HepG2 (cell line): ENCODE data around the gene DENND1C. TPM values are rescaled to one million over a fixed set of nuclear protein-coding genes. Genes with fewer than 3 reads are reported as not detected.

Source experiments
- ATAC-seq: fragments of 200-7000 bp; cut with Tn5 transposase; 3 replicates; pipeline ENCODE4 v1.9.1; 2020; ENCODE audit warnings: mild to moderate bottlenecking, moderate library complexity
- BruUV-seq: library from RNA; stranded (reverse); fragments of 400-500 nt; replicated peaks from 2 replicates; lab custom pipeline; 2021; lab: Mats Ljungman, UMichigan
- CTCF ChIA-PET: fragments of 300-600 bp; formaldehyde crosslinking; extraction: SDS; loops from one replicate; lab custom pipeline; 2021; ENCODE audit warnings: low total read pairs, inconsistent platforms, low intra/inter-chr PET ratio; lab: Yijun Ruan, JAX
- POLR2A ChIA-PET: fragments of 350-600 bp; sonication (Branson Sonifier 250); formaldehyde crosslinking; loops from one replicate; lab custom pipeline; 2020; ENCODE audit warnings: antibody characterized with exemption, inconsistent platforms; lab: Yijun Ruan, JAX
- DNase-seq: peaks from one replicate; pipeline ENCODE4 v3.0.0-alpha.2; 2015; ENCODE audit warnings: low spot score
- FAIRE-seq: peaks from 3 replicates; lab custom pipeline; 2011; peaks lifted over from hg19 to GRCh38; lab: Jason Lieb, UNC
- H2AFZ ChIP-seq: one replicate; pipeline ENCODE4 v1.6.1; 2011; ENCODE audit warnings: low read length, inconsistent platforms
- H3K27ac ChIP-seq: fragments of 300-600 bp; 3 replicates; pipeline ENCODE4 v1.8.0; 2011; ENCODE audit warnings: mixed run types, mild to moderate bottlenecking, mixed read lengths, low read length, inconsistent platforms; ENCODE audit not compliant: insufficient read depth; ENCODE audit errors: extremely low read length
- H3K27me3 ChIP-seq, 2 experiments: fragments of 200-600 bp in 1 of 2; 2 replicates in 1 of 2; 3 replicates in 1 of 2; pipeline versions ENCODE4 v1.6.0 to v1.8.0; 2011; ENCODE audit warnings: low read length in 2 of 2, mild to moderate bottlenecking in 2 of 2, moderate library complexity in 2 of 2, inconsistent platforms in 1 of 2; ENCODE audit not compliant: insufficient read depth in 2 of 2, control insufficient read depth in 1 of 2
- H3K36me3 ChIP-seq, 2 experiments: fragments of 200-600 bp in 1 of 2; replicated peaks in 1 of 2; 2 replicates in 1 of 2; 3 replicates in 1 of 2; pipeline versions ENCODE4 v1.5.1 to v1.8.0; 2011; ENCODE audit warnings: low read length in 2 of 2, inconsistent platforms in 1 of 2; ENCODE audit not compliant: insufficient read depth in 2 of 2, control insufficient read depth in 1 of 2
- H3K4me1 ChIP-seq: 2 replicates; pipeline ENCODE4 v1.5.1; 2012; ENCODE audit warnings: low read length, inconsistent platforms; ENCODE audit not compliant: insufficient read depth
- H3K4me2 ChIP-seq: 2 replicates; pipeline ENCODE4 v1.6.0; 2011; ENCODE audit warnings: low read depth, low read length, inconsistent platforms
- H3K4me3 ChIP-seq, 3 experiments: fragments of 200-600 bp in 1 of 3; sonication (generic), shearing (Covaris generic) in 1 of 3; replicated peaks in 1 of 3; 2 replicates each; pipeline ENCODE4 v1.5.1; 2011 to 2016; ENCODE audit warnings: low read length in 3 of 3, inconsistent platforms in 2 of 3, low read depth in 2 of 3, mild to moderate bottlenecking in 2 of 3, control low read depth in 1 of 3, mixed read lengths in 1 of 3; ENCODE audit not compliant: insufficient read depth in 1 of 3
- H3K79me2 ChIP-seq: one replicate; pipeline ENCODE4 v1.6.1; 2011; ENCODE audit warnings: low read length, inconsistent platforms; ENCODE audit not compliant: insufficient read depth
- H3K9ac ChIP-seq: 2 replicates; pipeline ENCODE4 v1.6.0; 2011; ENCODE audit warnings: mild to moderate bottlenecking, low read depth, low read length, inconsistent platforms; ENCODE audit not compliant: insufficient read depth
- H3K9me3 ChIP-seq: 2 replicates; pipeline ENCODE4 v1.5.1; 2012; ENCODE audit warnings: mild to moderate bottlenecking, low read length
- H4K20me1 ChIP-seq: 2 replicates; pipeline ENCODE4 v1.6.0; 2011; ENCODE audit warnings: inconsistent platforms, mild to moderate bottlenecking, low read length, moderate library complexity; ENCODE audit not compliant: insufficient read depth
- AGO2 ChIP-seq: fragments of 200-400 bp; formaldehyde crosslinking; optimal IDR thresholded peaks from 2 replicates; pipeline ENCODE3; 2017; ENCODE audit warnings: mild to moderate bottlenecking, low read depth, low read length, moderate library complexity
- E2F1 ChIP-seq: sonication (generic); formaldehyde crosslinking; IDR thresholded peaks from 2 replicates; pipeline ENCODE4 v1.5.0; 2020; ENCODE audit warnings: missing genetic modification reagents
- MAZ ChIP-seq, 2 experiments: sonication (generic) in 1 of 2; formaldehyde crosslinking in 1 of 2; IDR thresholded peaks; 2 replicates each; pipeline versions ENCODE4 v1.5.0 to v1.6.1; 2012 to 2020; ENCODE audit warnings: low read depth in 2 of 2, mild to moderate bottlenecking in 2 of 2, borderline replicate concordance in 1 of 2, improper control_type of control experiment in 1 of 2, low read length in 1 of 2, missing genetic modification reagents in 1 of 2, moderate library complexity in 1 of 2
- MED8 ChIP-seq: sonication (generic); formaldehyde crosslinking; IDR thresholded peaks from 2 replicates; pipeline ENCODE4 v1.8.1; 2023; ENCODE audit warnings: mild to moderate bottlenecking, missing genetic modification reagents; ENCODE audit not compliant: insufficient replicate concordance
- MYC ChIP-seq: sonication (generic); formaldehyde crosslinking; IDR thresholded peaks from 2 replicates; pipeline ENCODE4 v1.9.0; 2021; ENCODE audit warnings: missing genetic modification reagents, borderline replicate concordance
- NFKBIZ ChIP-seq: IDR thresholded peaks from 2 replicates; pipeline ENCODE4 v1.6.1; 2018; ENCODE audit warnings: missing genetic modification reagents, missing compliant biosample characterization
- RBFOX2 ChIP-seq: fragments of 200-400 bp; formaldehyde crosslinking; IDR thresholded peaks from 2 replicates; pipeline ENCODE4 v1.6.1; 2017; ENCODE audit warnings: low read depth, mild to moderate bottlenecking, low read length
- SRSF1 ChIP-seq: fragments of 200-400 bp; formaldehyde crosslinking; optimal IDR thresholded peaks from 2 replicates; pipeline ENCODE3; 2017; ENCODE audit warnings: mild to moderate bottlenecking, low read depth, low read length, moderate library complexity
- ZBTB42 ChIP-seq: sonication (generic); formaldehyde crosslinking; IDR thresholded peaks from 2 replicates; pipeline ENCODE4 v1.5.0; 2020; ENCODE audit warnings: mild to moderate bottlenecking, missing genetic modification reagents
- ZNF124 ChIP-seq: sonication (generic); formaldehyde crosslinking; IDR thresholded peaks from 2 replicates; pipeline ENCODE4 v1.4.0; 2020; ENCODE audit warnings: missing genetic modification reagents
- ZNF142 ChIP-seq: sonication (generic); formaldehyde crosslinking; IDR thresholded peaks from 2 replicates; pipeline ENCODE4 v1.4.0; 2020; ENCODE audit warnings: missing genetic modification reagents
- ZNF556 ChIP-seq: sonication (generic); formaldehyde crosslinking; IDR thresholded peaks from 2 replicates; pipeline ENCODE4 v1.4.0; 2020; ENCODE audit warnings: mild to moderate bottlenecking, missing genetic modification reagents, borderline replicate concordance
- ZNF605 ChIP-seq: sonication (generic); formaldehyde crosslinking; IDR thresholded peaks from 2 replicates; pipeline ENCODE4 v1.8.0; 2022; ENCODE audit warnings: mild to moderate bottlenecking, missing genetic modification reagents
- ZNF672 ChIP-seq: sonication (generic); formaldehyde crosslinking; IDR thresholded peaks from 2 replicates; pipeline ENCODE4 v1.8.1; 2022; ENCODE audit warnings: missing genetic modification reagents
- WGBS: methylation state at CpG from one replicate; pipeline ENCODE4 v1.1.6; 2017; ENCODE audit warnings: low lambda C conversion rate; 5-methylcytosine and 5-hydroxymethylcytosine counted together
- in situ Hi-C: cut with HindIII; loops from 2 replicates; pipeline ENCODE4 v1.10.0; 2017; ENCODE audit warnings: low pct_unique_long_range_greater_than_20kb; ENCODE audit not compliant: extremely low pct_ligation_motif_present
- intact Hi-C: fragments of 100-400 bp; cut with micrococcal nuclease; formaldehyde crosslinking; loops from one replicate; pipeline ENCODE4 v1.10.0; 2022; ENCODE audit not compliant: unreplicated experiment
- polyA plus RNA-seq, 8 experiments: library from polyadenylated mRNA; depleted of rRNA in 3 of 8; stranded (reverse) in 7 of 8; unstranded in 1 of 8; fragments of >200 nt; fragmentation: Illumina TruSeq in 4 of 8; extraction: Trizol in 4 of 8; gene quantifications; 2 replicates each; pipeline versions ENCODE4 v1.2.1 to v1.2.3, GENCODE V29; 2011 to 2016; ENCODE audit warnings: low read depth in 4 of 8, missing spikeins in 1 of 8, mixed read lengths in 1 of 8; ENCODE audit not compliant: insufficient read depth in 1 of 8
- total RNA-seq, 5 experiments: library from RNA; depleted of rRNA; stranded (reverse); fragments of >200 nt; fragmentation: Illumina TruSeq; extraction: Trizol; gene quantifications; 2 replicates each; pipeline ENCODE4 v1.2.3, GENCODE V29; 2016; ENCODE audit warnings: low read depth in 1 of 5

Gene DENND1C
- total and polyA plus RNA-seq, 2 of the 13 experiments (the other 11 are each of a cell fraction or from before 2014, with no cell fraction given): 0.04 to 0.73 TPM

GRCh38 chr19:6418562-6418932, 63.0 kb downstream of the DENND1C start:
- Histone ChIP-seq H3K27ac (no peak overlapping the region), H3K9ac (no peak overlapping the region), H3K4me2 (no peak overlapping the region), H2AFZ (no peak overlapping the region), H3K4me3 (no peak overlapping the region), H3K27me3 (no peaks in the 10 kb centered on the region; a peak in 1 of 5 replicates), H3K4me1 (peaks cover 19% of the 10 kb centered on the region), H3K36me3 (peaks cover 47 to 88% of the 10 kb centered on the region in 2 experiments), H4K20me1 (peaks cover 45% of the 10 kb centered on the region), H3K79me2 (peaks cover 47% of the 10 kb centered on the region), H3K9me3 (no peaks in the 10 kb centered on the region)
- DNase-seq: no peak
- in situ Hi-C loops (no loop called here), intact Hi-C loops (no loop called here)
- FAIRE-seq: no peak
- CTCF ChIA-PET: no interaction called here
- BruUV-seq: no TSS peak
- 99% methylated on average over 10 of the region's 19 CpGs for WGBS
- TF ChIP-seq ZNF556 (CRISPR knock-in tag) (no peak), ZNF142 (CRISPR knock-in tag) (no peak), ZBTB42 (CRISPR knock-in tag) (no peak), NFKBIZ (CRISPR knock-in tag) (no peak), ZNF124 (no peak), ZNF605 (CRISPR knock-in tag) (no peak), RBFOX2 (peak; percentile 40; the same call in 1 of the 2 replicates), E2F1 (CRISPR knock-in tag) (no peak), AGO2 (peak; percentile 30), MYC (no peak), MAZ (IDR thresholded peaks at IDR 0.05; ENCODE audit: borderline replicate concordance, low read depth, low read length) (no peak), MAZ (CRISPR knock-in tag; IDR thresholded peaks at IDR 0.05; ENCODE audit: low read depth) (no peak), MED8 (CRISPR knock-in tag) (no peak), ZNF672 (CRISPR knock-in tag) (no peak), SRSF1 (peak; percentile 14)
- ATAC-seq: no peak
- POLR2A ChIA-PET: no interaction called here
